Hepatocyte (in vitro differentiated cells): ENCODE measurements around the gene FBXL13. TPM values are rescaled to one million over a fixed set of nuclear protein-coding genes. Genes with fewer than 3 reads are reported as not detected.

Experiments used
- DNase-seq: peaks from one replicate; pipeline ENCODE4 v3.0.0-alpha.2; 2016; ENCODE audit warnings: low spot score
- H2AFZ ChIP-seq: fragments of 200-600 bp; sonication (generic); 2 replicates; pipeline ENCODE4 v1.6.0; 2016; ENCODE audit warnings: antibody characterized with exemption, mild to moderate bottlenecking
- H3K27ac ChIP-seq: fragments of 200-600 bp; sonication (generic); 2 replicates; pipeline ENCODE4 v1.5.1; 2016; ENCODE audit warnings: mild to moderate bottlenecking
- H3K27me3 ChIP-seq: fragments of 200-600 bp; sonication (generic); 2 replicates; pipeline ENCODE4 v1.6.1; 2016
- H3K36me3 ChIP-seq: fragments of 200-600 bp; sonication (generic); replicated peaks from 2 replicates; pipeline ENCODE4 v1.5.1; 2016; ENCODE audit warnings: low read depth; ENCODE audit not compliant: insufficient read depth
- H3K4me1 ChIP-seq: fragments of 200-600 bp; sonication (generic); 2 replicates; pipeline ENCODE4 v1.5.1; 2016; ENCODE audit warnings: mild to moderate bottlenecking, moderate library complexity; ENCODE audit not compliant: insufficient read depth
- H3K4me2 ChIP-seq: fragments of 200-600 bp; sonication (generic); 2 replicates; pipeline ENCODE4 v1.6.0; 2016
- H3K4me3 ChIP-seq: fragments of 200-600 bp; sonication (generic); 2 replicates; pipeline ENCODE4 v1.5.1; 2016; ENCODE audit warnings: mild to moderate bottlenecking
- H3K79me2 ChIP-seq: fragments of 200-600 bp; sonication (generic); 2 replicates; pipeline ENCODE4 v1.6.0; 2017; ENCODE audit warnings: mild to moderate bottlenecking
- H3K9me2 ChIP-seq: fragments of 200-600 bp; sonication (generic); replicated peaks from 2 replicates; pipeline ENCODE4 v1.6.0; 2017; ENCODE audit warnings: mild to moderate bottlenecking; ENCODE audit not compliant: insufficient read depth
- H3K9me3 ChIP-seq: fragments of 200-600 bp; sonication (generic); 2 replicates; pipeline ENCODE4 v1.5.1; 2016; ENCODE audit warnings: low read depth, mild to moderate bottlenecking
- H4K20me1 ChIP-seq: fragments of 200-600 bp; sonication (generic); 2 replicates; pipeline ENCODE4 v1.6.0; 2016; ENCODE audit warnings: mild to moderate bottlenecking; ENCODE audit not compliant: insufficient read depth, poor library complexity, severe bottlenecking
- CTCF ChIP-seq: fragments of 200-600 bp; sonication (generic); IDR thresholded peaks from 2 replicates; pipeline ENCODE4 v1.5.1; 2016; ENCODE audit warnings: antibody characterized with exemption, mild to moderate bottlenecking; ENCODE audit not compliant: poor library complexity
- EZH2 ChIP-seq: fragments of 200-600 bp; sonication (generic); IDR thresholded peaks from 2 replicates; pipeline ENCODE4 v1.6.1; 2016; ENCODE audit warnings: antibody characterized with exemption, mild to moderate bottlenecking, borderline replicate concordance
- EZH2phosphoT487 ChIP-seq: fragments of 200-600 bp; sonication (generic); IDR thresholded peaks from one replicate; pipeline ENCODE4 v1.6.1; 2018; ENCODE audit warnings: antibody characterized with exemption, mild to moderate bottlenecking, low read depth, moderate library complexity; ENCODE audit not compliant: unreplicated experiment, severe bottlenecking
- WGBS: methylation state at CpG from one replicate; pipeline ENCODE4 v1.1.6; 2016; ENCODE audit warnings: low lambda C conversion rate; ENCODE audit errors: missing lambda C conversion rate; 5-methylcytosine and 5-hydroxymethylcytosine counted together
- polyA plus RNA-seq: library from polyadenylated mRNA; unstranded; fragments of >200 nt; fragmentation: Nextera tagmentation; extraction: Ambion mirVana; gene quantifications from 2 replicates; pipeline ENCODE4 v1.2.1, GENCODE V29; 2016
- total RNA-seq: library from RNA; depleted of rRNA; stranded (reverse); fragments of >200 nt; gene quantifications from 2 replicates; pipeline ENCODE4 v1.2.3, GENCODE V29; 2014

Gene FBXL13
- total and polyA plus RNA-seq, 2 experiments from 2014 or later: 0.30 to 1.8 TPM

DNA sequence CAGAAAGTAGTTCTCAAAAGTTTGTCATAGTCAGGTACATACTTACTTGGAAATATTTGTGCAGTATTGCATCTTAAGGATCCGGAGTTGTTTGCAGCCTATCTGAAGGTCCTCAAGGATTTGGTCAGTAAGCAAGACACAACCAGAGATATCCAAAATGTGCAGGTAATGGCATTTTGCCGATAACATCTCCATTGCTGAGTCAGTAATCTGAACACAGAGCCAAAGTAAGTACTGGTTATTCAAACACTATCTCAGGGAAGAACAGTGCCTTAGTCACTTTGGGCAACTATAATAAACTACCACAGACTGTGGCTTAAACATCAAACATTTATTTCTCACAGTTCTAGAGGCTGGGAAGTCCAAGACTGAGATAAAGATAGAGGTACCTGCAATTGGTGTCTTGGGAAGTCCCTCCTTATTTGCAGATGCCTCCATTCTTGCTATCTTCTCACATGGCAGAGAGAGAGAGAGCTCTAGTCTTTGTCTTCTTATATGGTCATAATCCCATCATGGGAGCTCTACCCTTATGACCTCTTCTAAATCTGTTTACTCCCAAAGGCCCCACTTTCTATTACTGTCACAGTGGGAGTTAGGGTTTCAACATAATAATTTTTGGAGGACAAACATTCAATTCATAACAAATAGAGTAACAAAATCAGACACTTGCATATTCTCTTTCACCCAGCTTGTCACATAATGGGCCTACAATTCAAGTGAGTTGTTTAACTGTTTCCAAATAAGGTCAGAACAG, 252.4 kb downstream of the FBXL13 start:
- Histone ChIP-seq H3K27me3 (no peaks in the 10 kb centered on the region), H3K79me2 (no peaks in the 10 kb centered on the region), H4K20me1 (no peaks in the 10 kb centered on the region), H3K4me1 (no peaks in the 10 kb centered on the region), H3K36me3 (no peaks in the 10 kb centered on the region), H2AFZ (no peak overlapping the region), H3K9me3 (no peaks in the 10 kb centered on the region), H3K9me2 (no peaks in the 10 kb centered on the region), H3K4me3 (no peak overlapping the region), H3K4me2 (no peak overlapping the region), H3K27ac (no peak overlapping the region)
- TF ChIP-seq EZH2 (no peak), EZH2phosphoT487 (no peak), CTCF (no peak)
- 100% methylated on average over 2 of the region's 2 CpGs for WGBS
- DNase-seq: no peak

- H3K27ac ChIP-seq: no peak overlapping the region
- WGBS: 95% methylated on average over 2 of the region's 2 CpGs
Measured at GRCh38 chr7:102819151-102819550, 255.4 kb downstream of the FBXL13 start.

GRCh38 chr7:102817616-102818573, 256.7 kb downstream of the FBXL13 start:
- H3K9me3 ChIP-seq: no peaks in the 10 kb centered on the region
- 78% methylated on average over 4 of the region's 4 CpGs for WGBS

More at GRCh38 chr7:102819151-102819550, 255.4 kb downstream of the FBXL13 start:
- H3K4me3 ChIP-seq: no peak overlapping the region
- DNase-seq: no peak
- no peak overlapping the region for H3K4me2 ChIP-seq
- no peaks in the 10 kb centered on the region for H3K27me3 ChIP-seq
- no peaks in the 10 kb centered on the region for H4K20me1 ChIP-seq
- no peaks in the 10 kb centered on the region for H3K4me1 ChIP-seq
- no peaks in the 10 kb centered on the region for H3K36me3 ChIP-seq
- no peaks in the 10 kb centered on the region for H3K9me2 ChIP-seq
- no peak overlapping the region for H2AFZ ChIP-seq
- TF ChIP-seq EZH2 (no peak), EZH2phosphoT487 (no peak), CTCF (no peak)
- no peaks in the 10 kb centered on the region for H3K9me3 ChIP-seq
- no peaks in the 10 kb centered on the region for H3K79me2 ChIP-seq

More at GRCh38 chr7:102817616-102818573, 256.7 kb downstream of the FBXL13 start:
- Histone ChIP-seq H3K36me3 (no peaks in the 10 kb centered on the region), H3K27ac (no peak overlapping the region), H3K27me3 (no peaks in the 10 kb centered on the region), H3K9me2 (no peaks in the 10 kb centered on the region), H3K4me3 (no peak overlapping the region), H2AFZ (no peak overlapping the region), H3K4me2 (no peak overlapping the region), H3K79me2 (no peaks in the 10 kb centered on the region), H3K4me1 (peaks cover 2% of the 10 kb centered on the region), H4K20me1 (no peaks in the 10 kb centered on the region)
- TF ChIP-seq CTCF (no peak), EZH2phosphoT487 (no peak), EZH2 (no peak)
- no peak for DNase-seq
